ENCODE data around the gene PANK1.

The PANK1 gene

DNA sequence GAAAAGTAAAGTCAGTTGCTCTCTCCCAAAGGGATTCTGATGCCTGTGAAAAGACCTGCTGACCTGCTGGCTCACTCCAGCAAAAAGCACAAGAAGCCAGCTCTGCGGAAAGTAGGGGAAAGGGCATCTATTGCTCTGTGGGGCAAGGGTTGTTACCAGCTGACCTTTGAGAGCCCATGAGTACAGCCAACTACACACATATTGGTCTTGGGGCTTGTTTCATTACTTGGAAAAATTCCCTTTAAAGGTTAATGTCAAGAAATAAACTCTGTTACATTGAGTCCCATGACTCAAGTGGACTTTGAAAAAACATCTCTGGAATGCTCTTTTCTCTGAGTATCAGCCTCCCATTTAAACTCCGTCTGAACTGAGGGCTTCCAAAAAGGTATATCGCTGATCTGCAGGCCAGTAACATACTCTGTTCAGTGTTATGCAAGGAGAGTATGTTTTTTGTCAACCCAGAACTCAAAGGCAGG lies 53.2 kb downstream of the PANK1 start:
- TF ChIP-seq, protein P1, sequence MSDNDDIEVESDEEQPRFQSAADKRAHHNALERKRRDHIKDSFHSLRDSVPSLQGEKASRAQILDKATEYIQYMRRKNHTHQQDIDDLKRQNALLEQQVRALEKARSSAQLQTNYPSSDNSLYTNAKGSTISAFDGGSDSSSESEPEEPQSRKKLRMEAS (IDR thresholded peaks at IDR 0.05; ENCODE audit: low read depth, low read length) = no peak
- TF ChIP-seq POLR2A (IDR thresholded peaks at IDR 0.05; ENCODE audit: extremely low read depth, insufficient read length) (no peak), MYC (IDR thresholded peaks at IDR 0.05; ENCODE audit: low read depth, low read length) (no peak), CTCF (IDR thresholded peaks at IDR 0.05; ENCODE audit: low read depth, low read length) (no peak)
- H3K4me3 ChIP-seq (ENCODE audit: low read depth, low read length) = no peak overlapping the region
- DNase-seq (ENCODE audit: low read depth) = no peak

DNA sequence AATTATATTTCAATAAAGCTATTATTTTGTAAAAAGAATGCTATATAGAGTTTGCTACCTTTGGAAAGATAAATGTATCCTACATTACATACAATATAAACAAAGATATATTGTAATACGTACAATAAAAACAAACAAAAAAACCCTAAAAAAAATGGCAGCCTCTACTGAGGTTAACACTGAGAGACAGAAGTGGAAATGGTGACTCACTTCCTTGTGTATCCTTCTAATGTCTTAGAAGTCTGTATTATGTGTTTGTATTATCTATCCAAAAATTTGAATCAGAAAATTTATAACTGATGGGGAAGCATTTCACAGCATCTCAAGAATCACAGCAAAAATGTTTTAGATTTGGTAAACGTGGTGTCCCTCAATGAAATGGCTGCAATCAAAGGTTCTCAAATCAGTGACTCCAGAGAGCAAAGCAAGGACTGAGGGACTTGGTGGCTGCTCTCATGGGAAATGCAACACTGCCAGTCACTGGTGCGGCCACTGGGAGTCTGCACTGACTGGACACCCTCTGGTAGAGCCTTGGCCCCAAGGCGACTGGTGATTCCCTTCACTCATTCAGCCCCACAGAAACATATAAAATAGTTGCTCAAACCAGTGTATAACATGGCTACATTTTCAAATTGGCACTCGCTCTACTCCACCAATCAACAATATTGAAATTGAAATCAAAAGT lies 53.8 kb downstream of the PANK1 start:
- no peak overlapping the region for H3K4me3 ChIP-seq (ENCODE audit: low read depth, low read length)
- DNase-seq (ENCODE audit: low read depth) = peak; percentile 7
- TF ChIP-seq, protein P1 (IDR thresholded peaks at IDR 0.05; ENCODE audit: low read depth, low read length) = no peak
- TF ChIP-seq MYC (IDR thresholded peaks at IDR 0.05; ENCODE audit: low read depth, low read length) (no peak), CTCF (IDR thresholded peaks at IDR 0.05; ENCODE audit: low read depth, low read length) (no peak), POLR2A (IDR thresholded peaks at IDR 0.05; ENCODE audit: extremely low read depth, insufficient read length) (no peak)

DNA sequence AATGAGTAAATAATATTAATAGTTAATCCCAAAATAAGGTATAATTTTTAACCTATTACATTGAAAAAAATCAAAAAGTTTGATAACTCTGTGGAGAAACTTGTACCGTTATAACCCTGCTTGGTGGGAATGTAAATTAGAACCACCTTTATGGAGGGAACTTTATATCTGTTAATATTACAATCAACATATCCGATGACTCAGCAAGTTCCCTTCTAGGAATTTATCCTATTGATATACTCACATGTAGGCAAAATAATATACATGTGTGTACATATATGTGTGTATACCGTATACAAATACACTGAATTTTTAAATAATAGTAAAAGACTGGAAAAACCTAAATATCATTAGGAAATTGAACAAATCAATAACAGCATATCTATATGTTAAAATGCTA lies 54.7 kb downstream of the PANK1 start:
- TF ChIP-seq, protein P1 (IDR thresholded peaks at IDR 0.05; ENCODE audit: low read depth, low read length) = no peak
- TF ChIP-seq MYC (IDR thresholded peaks at IDR 0.05; ENCODE audit: low read depth, low read length) (no peak), CTCF (IDR thresholded peaks at IDR 0.05; ENCODE audit: low read depth, low read length) (no peak), POLR2A (IDR thresholded peaks at IDR 0.05; ENCODE audit: extremely low read depth, insufficient read length) (no peak)
- DNase-seq (ENCODE audit: low read depth) = no peak
- H3K4me3 ChIP-seq (ENCODE audit: low read depth, low read length) = no peak overlapping the region

DNA sequence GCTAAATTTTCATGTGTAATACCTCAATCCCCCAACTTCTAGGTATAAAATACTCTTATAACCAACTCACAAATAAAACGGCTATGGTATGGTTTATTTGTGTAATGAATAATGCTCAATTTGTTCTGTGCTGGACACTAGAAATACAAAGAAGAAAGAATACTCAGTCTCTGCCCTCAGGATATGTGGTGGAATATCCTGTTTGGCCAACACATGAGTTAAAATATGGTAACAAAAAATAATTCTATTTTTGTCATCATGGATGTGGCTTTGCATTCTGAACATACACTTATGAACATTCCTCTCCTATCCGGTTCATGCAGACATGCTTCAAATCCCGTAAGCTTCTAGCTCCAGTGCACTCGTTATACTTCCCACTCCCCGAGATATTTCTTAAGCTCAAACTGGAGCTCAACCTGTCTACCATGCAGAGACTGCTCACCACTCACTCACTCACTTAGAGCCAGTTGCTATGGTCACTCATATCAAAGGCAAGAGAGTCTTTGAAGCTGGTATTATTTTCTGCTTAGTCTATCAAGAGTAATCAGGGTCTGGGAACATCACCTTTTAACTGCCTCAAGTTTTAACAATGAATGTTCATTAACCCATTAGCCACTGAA lies 55.8 kb downstream of the PANK1 start:
- no peak for DNase-seq (ENCODE audit: low read depth)
- H3K4me3 ChIP-seq (ENCODE audit: low read depth, low read length) = no peak overlapping the region
- TF ChIP-seq POLR2A (IDR thresholded peaks at IDR 0.05; ENCODE audit: extremely low read depth, insufficient read length) (no peak), CTCF (IDR thresholded peaks at IDR 0.05; ENCODE audit: low read depth, low read length) (no peak), MYC (IDR thresholded peaks at IDR 0.05; ENCODE audit: low read depth, low read length) (no peak)
- TF ChIP-seq, protein P1 (IDR thresholded peaks at IDR 0.05; ENCODE audit: low read depth, low read length) = no peak

DNA sequence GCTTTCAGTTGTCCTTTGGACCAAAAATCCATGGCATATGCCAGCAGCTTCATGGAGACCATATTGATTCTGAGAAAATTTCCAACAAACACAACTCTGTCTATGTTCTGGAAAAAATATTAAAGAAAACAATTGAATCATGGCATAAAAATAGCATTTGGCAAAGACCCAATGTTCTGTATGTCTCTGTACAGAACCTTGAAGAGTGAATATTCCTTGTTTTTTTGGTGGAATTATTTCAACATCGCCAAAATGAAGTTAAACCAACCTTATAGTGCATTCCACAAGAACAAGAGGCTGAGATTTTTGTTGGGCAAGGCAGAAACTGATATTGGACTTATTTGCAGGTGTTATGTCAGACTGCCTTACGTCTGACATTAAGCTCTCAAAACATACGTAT lies 56.4 kb downstream of the PANK1 start:
- H3K4me3 ChIP-seq (ENCODE audit: low read depth, low read length) = no peak overlapping the region
- DNase-seq (ENCODE audit: low read depth) = no peak

More for the DNA sequence above, 56.4 kb downstream of the PANK1 start:
- TF ChIP-seq, protein P1 (IDR thresholded peaks at IDR 0.05; ENCODE audit: low read depth, low read length) = no peak
- no peak for TF ChIP-seq POLR2A (IDR thresholded peaks at IDR 0.05; ENCODE audit: extremely low read depth, insufficient read length)
- TF ChIP-seq MYC (IDR thresholded peaks at IDR 0.05; ENCODE audit: low read depth, low read length) = no peak
- no peak for TF ChIP-seq CTCF (IDR thresholded peaks at IDR 0.05; ENCODE audit: low read depth, low read length)
